HEK293 (cell line): Measurements from ENCODE around the gene HOMER1.

ENCODE experiments used
- GFI1B ChIP-seq: fragments of 450-650 bp; formaldehyde crosslinking; IDR thresholded peaks from 2 replicates; pipeline ENCODE4 v1.5.1; 2016; ENCODE audit warnings: missing biosample characterization, missing genetic modification characterization
- GLIS1 ChIP-seq: fragments of 450-650 bp; formaldehyde crosslinking; IDR thresholded peaks from 2 replicates; pipeline ENCODE4 v1.5.1; 2016; ENCODE audit warnings: missing biosample characterization, missing genetic modification characterization
- HOXA7 ChIP-seq: sonication (generic); formaldehyde crosslinking; IDR thresholded peaks from 2 replicates; pipeline ENCODE4 v1.8.1; 2022; ENCODE audit warnings: missing genetic modification reagents, borderline replicate concordance
- PRDM1 ChIP-seq: fragments of 450-650 bp; formaldehyde crosslinking; IDR thresholded peaks from 2 replicates; pipeline ENCODE4; 2016; ENCODE audit warnings: missing biosample characterization, missing genetic modification characterization
- YY2 ChIP-seq: fragments of 450-650 bp; formaldehyde crosslinking; IDR thresholded peaks from 2 replicates; pipeline ENCODE4 v1.5.1; 2016; ENCODE audit warnings: missing biosample characterization, missing genetic modification characterization
- ZNF114 ChIP-seq: fragments of 450-650 bp; formaldehyde crosslinking; IDR thresholded peaks from 2 replicates; pipeline ENCODE4 v1.5.0; 2017; ENCODE audit warnings: missing biosample characterization, missing genetic modification characterization
- ZNF146 ChIP-seq: fragments of 450-650 bp; formaldehyde crosslinking; IDR thresholded peaks from 2 replicates; pipeline ENCODE4 v1.5.1; 2016; ENCODE audit warnings: missing biosample characterization, missing genetic modification characterization
- ZNF157 ChIP-seq: fragments of 450-650 bp; formaldehyde crosslinking; IDR thresholded peaks from 2 replicates; pipeline ENCODE4 v1.5.1; 2016; ENCODE audit warnings: missing biosample characterization, missing genetic modification characterization
- ZNF175 ChIP-seq: fragments of 450-650 bp; formaldehyde crosslinking; IDR thresholded peaks from 2 replicates; pipeline ENCODE4 v1.5.1; 2016; ENCODE audit warnings: missing biosample characterization, missing genetic modification characterization
- ZNF211 ChIP-seq: fragments of 450-650 bp; formaldehyde crosslinking; IDR thresholded peaks from 2 replicates; pipeline ENCODE4 v1.5.1; 2016; ENCODE audit warnings: low read depth, missing biosample characterization, missing genetic modification characterization
- ZNF48 ChIP-seq: fragments of 450-650 bp; formaldehyde crosslinking; IDR thresholded peaks from 2 replicates; pipeline ENCODE4 v1.5.1; 2016; ENCODE audit warnings: missing biosample characterization, missing genetic modification characterization
- ZNF514 ChIP-seq: fragments of 450-650 bp; formaldehyde crosslinking; IDR thresholded peaks from 2 replicates; pipeline ENCODE4 v1.5.1; 2016; ENCODE audit warnings: missing biosample characterization, missing genetic modification characterization
- ZNF548 ChIP-seq: fragments of 450-650 bp; formaldehyde crosslinking; IDR thresholded peaks from 2 replicates; pipeline ENCODE4 v1.5.1; 2016; ENCODE audit warnings: missing biosample characterization, missing genetic modification characterization
- ZNF596 ChIP-seq: fragments of 450-650 bp; IDR thresholded peaks from 2 replicates; pipeline ENCODE4 v1.5.0; 2018; ENCODE audit warnings: missing biosample characterization, mild to moderate bottlenecking, missing genetic modification characterization, moderate library complexity
- ZNF624 ChIP-seq: fragments of 450-650 bp; formaldehyde crosslinking; IDR thresholded peaks from 2 replicates; pipeline ENCODE4 v1.5.1; 2017; ENCODE audit warnings: missing biosample characterization, missing genetic modification characterization
- ZNF654 ChIP-seq: fragments of 450-650 bp; formaldehyde crosslinking; IDR thresholded peaks from 2 replicates; pipeline ENCODE4 v1.5.1; 2016; ENCODE audit warnings: low read depth, missing biosample characterization, missing genetic modification characterization
- ZNF776 ChIP-seq: fragments of 450-650 bp; formaldehyde crosslinking; IDR thresholded peaks from 2 replicates; pipeline ENCODE4 v1.5.0; 2017; ENCODE audit warnings: missing biosample characterization, missing genetic modification characterization, borderline replicate concordance
- ZNF791 ChIP-seq: fragments of 450-650 bp; formaldehyde crosslinking; IDR thresholded peaks from 2 replicates; pipeline ENCODE4 v1.5.1; 2016; ENCODE audit warnings: missing biosample characterization, missing genetic modification characterization
- ZNF792 ChIP-seq: fragments of 450-650 bp; formaldehyde crosslinking; IDR thresholded peaks from 2 replicates; pipeline ENCODE4 v1.5.1; 2016; ENCODE audit warnings: missing biosample characterization, missing genetic modification characterization
- ZSCAN16 ChIP-seq: fragments of 450-650 bp; formaldehyde crosslinking; IDR thresholded peaks from 2 replicates; pipeline ENCODE4 v1.5.1; 2016; ENCODE audit warnings: missing biosample characterization, missing genetic modification characterization
- TF ChIP-seq, protein P1 (sequence below): fragments of 450-650 bp; formaldehyde crosslinking; IDR thresholded peaks from 2 replicates; pipeline ENCODE4 v1.5.1; 2017; ENCODE audit warnings: missing biosample characterization, missing genetic modification characterization
- TF ChIP-seq, protein P2 (sequence below): fragments of 450-650 bp; formaldehyde crosslinking; IDR thresholded peaks from 2 replicates; pipeline ENCODE4 v1.5.1; 2016; ENCODE audit warnings: missing biosample characterization, missing genetic modification characterization
- TF ChIP-seq, protein P3 (sequence below): fragments of 450-650 bp; formaldehyde crosslinking; IDR thresholded peaks from 2 replicates; pipeline ENCODE4 v1.5.1; 2016; ENCODE audit warnings: missing biosample characterization, missing genetic modification characterization, low read depth
- TF ChIP-seq, protein P4 (sequence below): fragments of 450-650 bp; formaldehyde crosslinking; IDR thresholded peaks from 2 replicates; pipeline ENCODE4 v1.5.1; 2017; ENCODE audit warnings: missing biosample characterization, missing genetic modification characterization
- TF ChIP-seq, protein P5 (sequence below): fragments of 450-650 bp; formaldehyde crosslinking; IDR thresholded peaks from 2 replicates; pipeline ENCODE4 v1.5.1; 2016; ENCODE audit warnings: missing biosample characterization, missing genetic modification characterization
- TF ChIP-seq, protein P6 (sequence below): fragments of 450-650 bp; formaldehyde crosslinking; IDR thresholded peaks from 2 replicates; pipeline ENCODE4 v1.5.1; 2016; ENCODE audit warnings: missing biosample characterization, missing genetic modification characterization

HOMER1 gene

DNA sequence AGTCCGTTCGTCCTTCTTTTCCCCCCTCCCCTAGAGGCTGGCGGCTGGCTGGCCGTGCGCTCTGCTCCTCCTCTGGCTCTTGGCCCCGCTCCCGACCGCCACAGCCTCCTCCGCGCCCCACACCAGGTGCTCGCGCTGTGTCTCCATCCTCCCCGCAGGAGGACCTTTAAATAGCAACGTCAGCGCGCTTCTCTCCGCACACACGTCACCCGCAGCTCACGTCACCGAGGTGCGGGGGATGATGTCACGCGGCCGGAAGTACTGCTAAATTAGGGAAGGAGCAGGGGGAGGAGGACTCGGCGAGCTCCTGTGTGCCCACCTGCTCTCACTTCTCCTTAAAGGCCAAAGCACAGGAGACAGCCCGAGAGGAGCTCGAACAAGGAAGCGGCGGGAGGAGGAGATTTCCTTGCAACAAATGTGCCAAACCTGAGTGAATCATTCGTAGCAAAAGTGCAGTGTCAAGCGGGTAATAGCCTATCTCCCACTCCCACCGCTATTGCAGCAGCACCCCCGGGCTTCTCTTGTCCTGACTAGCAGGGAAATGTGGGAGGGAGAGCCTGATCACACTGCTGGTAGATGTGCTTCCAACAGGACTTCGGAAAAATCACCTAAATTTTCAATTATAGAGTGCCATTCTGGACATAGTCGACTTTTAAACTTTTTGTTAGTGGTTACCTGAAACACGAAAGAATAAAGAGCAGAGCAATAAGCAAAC lies 614 bp upstream of the HOMER1 start (continued):
- TF ChIP-seq ZNF792 (tag by site-specific recombination): no peak
- TF ChIP-seq, protein P1, sequence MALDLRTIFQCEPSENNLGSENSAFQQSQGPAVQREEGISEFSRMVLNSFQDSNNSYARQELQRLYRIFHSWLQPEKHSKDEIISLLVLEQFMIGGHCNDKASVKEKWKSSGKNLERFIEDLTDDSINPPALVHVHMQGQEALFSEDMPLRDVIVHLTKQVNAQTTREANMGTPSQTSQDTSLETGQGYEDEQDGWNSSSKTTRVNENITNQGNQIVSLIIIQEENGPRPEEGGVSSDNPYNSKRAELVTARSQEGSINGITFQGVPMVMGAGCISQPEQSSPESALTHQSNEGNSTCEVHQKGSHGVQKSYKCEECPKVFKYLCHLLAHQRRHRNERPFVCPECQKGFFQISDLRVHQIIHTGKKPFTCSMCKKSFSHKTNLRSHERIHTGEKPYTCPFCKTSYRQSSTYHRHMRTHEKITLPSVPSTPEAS (tag by site-specific recombination): peak; percentile 33; the same call in 1 of the 2 replicates
- TF ChIP-seq ZNF211 (tag by site-specific recombination): no peak
- TF ChIP-seq ZNF157: no peak
- TF ChIP-seq, protein P2, sequence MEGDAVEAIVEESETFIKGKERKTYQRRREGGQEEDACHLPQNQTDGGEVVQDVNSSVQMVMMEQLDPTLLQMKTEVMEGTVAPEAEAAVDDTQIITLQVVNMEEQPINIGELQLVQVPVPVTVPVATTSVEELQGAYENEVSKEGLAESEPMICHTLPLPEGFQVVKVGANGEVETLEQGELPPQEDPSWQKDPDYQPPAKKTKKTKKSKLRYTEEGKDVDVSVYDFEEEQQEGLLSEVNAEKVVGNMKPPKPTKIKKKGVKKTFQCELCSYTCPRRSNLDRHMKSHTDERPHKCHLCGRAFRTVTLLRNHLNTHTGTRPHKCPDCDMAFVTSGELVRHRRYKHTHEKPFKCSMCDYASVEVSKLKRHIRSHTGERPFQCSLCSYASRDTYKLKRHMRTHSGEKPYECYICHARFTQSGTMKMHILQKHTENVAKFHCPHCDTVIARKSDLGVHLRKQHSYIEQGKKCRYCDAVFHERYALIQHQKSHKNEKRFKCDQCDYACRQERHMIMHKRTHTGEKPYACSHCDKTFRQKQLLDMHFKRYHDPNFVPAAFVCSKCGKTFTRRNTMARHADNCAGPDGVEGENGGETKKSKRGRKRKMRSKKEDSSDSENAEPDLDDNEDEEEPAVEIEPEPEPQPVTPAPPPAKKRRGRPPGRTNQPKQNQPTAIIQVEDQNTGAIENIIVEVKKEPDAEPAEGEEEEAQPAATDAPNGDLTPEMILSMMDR: peak; percentile 74
- no peak for TF ChIP-seq ZNF514 (tag by site-specific recombination)
- TF ChIP-seq, protein P3, sequence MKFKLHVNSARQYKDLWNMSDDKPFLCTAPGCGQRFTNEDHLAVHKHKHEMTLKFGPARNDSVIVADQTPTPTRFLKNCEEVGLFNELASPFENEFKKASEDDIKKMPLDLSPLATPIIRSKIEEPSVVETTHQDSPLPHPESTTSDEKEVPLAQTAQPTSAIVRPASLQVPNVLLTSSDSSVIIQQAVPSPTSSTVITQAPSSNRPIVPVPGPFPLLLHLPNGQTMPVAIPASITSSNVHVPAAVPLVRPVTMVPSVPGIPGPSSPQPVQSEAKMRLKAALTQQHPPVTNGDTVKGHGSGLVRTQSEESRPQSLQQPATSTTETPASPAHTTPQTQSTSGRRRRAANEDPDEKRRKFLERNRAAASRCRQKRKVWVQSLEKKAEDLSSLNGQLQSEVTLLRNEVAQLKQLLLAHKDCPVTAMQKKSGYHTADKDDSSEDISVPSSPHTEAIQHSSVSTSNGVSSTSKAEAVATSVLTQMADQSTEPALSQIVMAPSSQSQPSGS (tag by site-specific recombination): peak; percentile 99
- no peak for TF ChIP-seq HOXA7 (CRISPR knock-in tag)
- TF ChIP-seq ZNF548 (tag by site-specific recombination): no peak
- TF ChIP-seq ZNF654: no peak
- no peak for TF ChIP-seq ZNF791 (tag by site-specific recombination)
- no peak for TF ChIP-seq ZNF624 (tag by site-specific recombination)
- TF ChIP-seq GLIS1 (tag by site-specific recombination): peak; percentile 69
- TF ChIP-seq YY2 (tag by site-specific recombination): 0 out of 2 replicates have a peak, but pooled peaks have one; percentile 38
- no peak for TF ChIP-seq ZNF114 (tag by site-specific recombination)
- TF ChIP-seq ZNF596 (tag by site-specific recombination): no peak
- peak; percentile 21; the same call in 1 of the 2 replicates for TF ChIP-seq ZNF146 (tag by site-specific recombination)
- no peak; the same call in 1 of the 2 replicates for TF ChIP-seq GFI1B (tag by site-specific recombination)
- TF ChIP-seq ZNF48 (tag by site-specific recombination): no peak
- TF ChIP-seq ZNF776 (tag by site-specific recombination): no peak
- TF ChIP-seq ZSCAN16 (tag by site-specific recombination): 0 out of 2 replicates have a peak, but pooled peaks have one; percentile 53
- TF ChIP-seq ZNF175: no peak
- TF ChIP-seq, protein P4, sequence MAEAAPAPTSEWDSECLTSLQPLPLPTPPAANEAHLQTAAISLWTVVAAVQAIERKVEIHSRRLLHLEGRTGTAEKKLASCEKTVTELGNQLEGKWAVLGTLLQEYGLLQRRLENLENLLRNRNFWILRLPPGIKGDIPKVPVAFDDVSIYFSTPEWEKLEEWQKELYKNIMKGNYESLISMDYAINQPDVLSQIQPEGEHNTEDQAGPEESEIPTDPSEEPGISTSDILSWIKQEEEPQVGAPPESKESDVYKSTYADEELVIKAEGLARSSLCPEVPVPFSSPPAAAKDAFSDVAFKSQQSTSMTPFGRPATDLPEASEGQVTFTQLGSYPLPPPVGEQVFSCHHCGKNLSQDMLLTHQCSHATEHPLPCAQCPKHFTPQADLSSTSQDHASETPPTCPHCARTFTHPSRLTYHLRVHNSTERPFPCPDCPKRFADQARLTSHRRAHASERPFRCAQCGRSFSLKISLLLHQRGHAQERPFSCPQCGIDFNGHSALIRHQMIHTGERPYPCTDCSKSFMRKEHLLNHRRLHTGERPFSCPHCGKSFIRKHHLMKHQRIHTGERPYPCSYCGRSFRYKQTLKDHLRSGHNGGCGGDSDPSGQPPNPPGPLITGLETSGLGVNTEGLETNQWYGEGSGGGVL (tag by site-specific recombination): peak; percentile 74
- TF ChIP-seq, protein P5, sequence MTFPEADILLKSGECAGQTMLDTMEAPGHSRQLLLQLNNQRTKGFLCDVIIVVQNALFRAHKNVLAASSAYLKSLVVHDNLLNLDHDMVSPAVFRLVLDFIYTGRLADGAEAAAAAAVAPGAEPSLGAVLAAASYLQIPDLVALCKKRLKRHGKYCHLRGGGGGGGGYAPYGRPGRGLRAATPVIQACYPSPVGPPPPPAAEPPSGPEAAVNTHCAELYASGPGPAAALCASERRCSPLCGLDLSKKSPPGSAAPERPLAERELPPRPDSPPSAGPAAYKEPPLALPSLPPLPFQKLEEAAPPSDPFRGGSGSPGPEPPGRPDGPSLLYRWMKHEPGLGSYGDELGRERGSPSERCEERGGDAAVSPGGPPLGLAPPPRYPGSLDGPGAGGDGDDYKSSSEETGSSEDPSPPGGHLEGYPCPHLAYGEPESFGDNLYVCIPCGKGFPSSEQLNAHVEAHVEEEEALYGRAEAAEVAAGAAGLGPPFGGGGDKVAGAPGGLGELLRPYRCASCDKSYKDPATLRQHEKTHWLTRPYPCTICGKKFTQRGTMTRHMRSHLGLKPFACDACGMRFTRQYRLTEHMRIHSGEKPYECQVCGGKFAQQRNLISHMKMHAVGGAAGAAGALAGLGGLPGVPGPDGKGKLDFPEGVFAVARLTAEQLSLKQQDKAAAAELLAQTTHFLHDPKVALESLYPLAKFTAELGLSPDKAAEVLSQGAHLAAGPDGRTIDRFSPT (tag by site-specific recombination): no peak
- TF ChIP-seq, protein P6, sequence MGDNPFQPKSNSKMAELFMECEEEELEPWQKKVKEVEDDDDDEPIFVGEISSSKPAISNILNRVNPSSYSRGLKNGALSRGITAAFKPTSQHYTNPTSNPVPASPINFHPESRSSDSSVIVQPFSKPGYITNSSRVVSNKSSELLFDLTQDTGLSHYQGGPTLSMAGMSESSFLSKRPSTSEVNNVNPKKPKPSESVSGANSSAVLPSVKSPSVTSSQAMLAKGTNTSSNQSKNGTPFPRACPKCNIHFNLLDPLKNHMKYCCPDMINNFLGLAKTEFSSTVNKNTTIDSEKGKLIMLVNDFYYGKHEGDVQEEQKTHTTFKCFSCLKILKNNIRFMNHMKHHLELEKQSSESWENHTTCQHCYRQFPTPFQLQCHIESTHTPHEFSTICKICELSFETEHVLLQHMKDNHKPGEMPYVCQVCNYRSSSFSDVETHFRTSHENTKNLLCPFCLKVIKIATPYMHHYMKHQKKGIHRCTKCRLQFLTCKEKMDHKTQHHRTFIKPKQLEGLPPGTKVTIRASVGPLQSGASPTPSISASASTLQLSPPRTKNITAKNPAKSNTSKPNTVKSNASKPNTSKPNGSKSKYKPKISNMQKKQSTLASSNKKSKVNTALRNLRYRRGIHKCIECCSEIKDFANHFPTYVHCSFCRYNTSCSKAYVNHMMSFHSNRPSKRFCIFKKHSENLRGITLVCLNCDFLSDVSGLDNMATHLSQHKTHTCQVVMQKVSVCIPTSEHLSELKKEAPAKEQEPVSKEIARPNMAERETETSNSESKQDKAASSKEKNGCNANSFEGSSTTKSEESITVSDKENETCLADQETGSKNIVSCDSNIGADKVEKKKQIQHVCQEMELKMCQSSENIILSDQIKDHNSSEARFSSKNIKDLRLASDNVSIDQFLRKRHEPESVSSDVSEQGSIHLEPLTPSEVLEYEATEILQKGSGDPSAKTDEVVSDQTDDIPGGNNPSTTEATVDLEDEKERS (tag by site-specific recombination): no peak
- peak; percentile 51 for TF ChIP-seq PRDM1 (tag by site-specific recombination)
